ENCODE results near the gene NRM. TPM values are rescaled to one million over a fixed set of nuclear protein-coding genes. Genes with fewer than 3 reads are reported as not detected.

NRM gene
- total and polyA plus RNA-seq, 2 of the 13 experiments (the other 11 are each of a cell fraction or from before 2014, with no cell fraction given): 12.5 to 16.0 TPM

DNA sequence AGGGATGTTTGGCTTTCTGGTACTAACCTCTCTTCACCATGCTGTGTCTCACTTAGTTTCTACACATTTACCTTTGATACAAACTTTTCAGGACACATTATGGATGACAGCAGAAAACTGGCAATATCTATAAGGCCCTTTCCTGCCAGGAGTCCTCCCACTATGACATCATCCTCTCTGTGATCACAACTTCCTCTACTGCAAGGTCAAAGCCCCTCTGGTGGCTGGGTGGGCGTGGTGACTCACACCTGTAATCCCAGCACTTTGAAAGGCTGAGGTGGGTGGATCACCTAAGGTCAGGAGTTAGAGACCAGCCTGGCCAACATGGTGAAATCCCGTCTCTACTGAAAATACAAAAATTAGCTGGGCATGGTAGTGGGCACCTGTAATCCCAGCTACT is 24.5 kb downstream of the NRM start (continued):
- TF ChIP-seq, protein P1, sequence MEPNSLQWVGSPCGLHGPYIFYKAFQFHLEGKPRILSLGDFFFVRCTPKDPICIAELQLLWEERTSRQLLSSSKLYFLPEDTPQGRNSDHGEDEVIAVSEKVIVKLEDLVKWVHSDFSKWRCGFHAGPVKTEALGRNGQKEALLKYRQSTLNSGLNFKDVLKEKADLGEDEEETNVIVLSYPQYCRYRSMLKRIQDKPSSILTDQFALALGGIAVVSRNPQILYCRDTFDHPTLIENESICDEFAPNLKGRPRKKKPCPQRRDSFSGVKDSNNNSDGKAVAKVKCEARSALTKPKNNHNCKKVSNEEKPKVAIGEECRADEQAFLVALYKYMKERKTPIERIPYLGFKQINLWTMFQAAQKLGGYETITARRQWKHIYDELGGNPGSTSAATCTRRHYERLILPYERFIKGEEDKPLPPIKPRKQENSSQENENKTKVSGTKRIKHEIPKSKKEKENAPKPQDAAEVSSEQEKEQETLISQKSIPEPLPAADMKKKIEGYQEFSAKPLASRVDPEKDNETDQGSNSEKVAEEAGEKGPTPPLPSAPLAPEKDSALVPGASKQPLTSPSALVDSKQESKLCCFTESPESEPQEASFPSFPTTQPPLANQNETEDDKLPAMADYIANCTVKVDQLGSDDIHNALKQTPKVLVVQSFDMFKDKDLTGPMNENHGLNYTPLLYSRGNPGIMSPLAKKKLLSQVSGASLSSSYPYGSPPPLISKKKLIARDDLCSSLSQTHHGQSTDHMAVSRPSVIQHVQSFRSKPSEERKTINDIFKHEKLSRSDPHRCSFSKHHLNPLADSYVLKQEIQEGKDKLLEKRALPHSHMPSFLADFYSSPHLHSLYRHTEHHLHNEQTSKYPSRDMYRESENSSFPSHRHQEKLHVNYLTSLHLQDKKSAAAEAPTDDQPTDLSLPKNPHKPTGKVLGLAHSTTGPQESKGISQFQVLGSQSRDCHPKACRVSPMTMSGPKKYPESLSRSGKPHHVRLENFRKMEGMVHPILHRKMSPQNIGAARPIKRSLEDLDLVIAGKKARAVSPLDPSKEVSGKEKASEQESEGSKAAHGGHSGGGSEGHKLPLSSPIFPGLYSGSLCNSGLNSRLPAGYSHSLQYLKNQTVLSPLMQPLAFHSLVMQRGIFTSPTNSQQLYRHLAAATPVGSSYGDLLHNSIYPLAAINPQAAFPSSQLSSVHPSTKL (CRISPR knock-in tag; IDR thresholded peaks at IDR 0.05): peak; percentile 41; the same call in 1 of the 2 replicates

DNA sequence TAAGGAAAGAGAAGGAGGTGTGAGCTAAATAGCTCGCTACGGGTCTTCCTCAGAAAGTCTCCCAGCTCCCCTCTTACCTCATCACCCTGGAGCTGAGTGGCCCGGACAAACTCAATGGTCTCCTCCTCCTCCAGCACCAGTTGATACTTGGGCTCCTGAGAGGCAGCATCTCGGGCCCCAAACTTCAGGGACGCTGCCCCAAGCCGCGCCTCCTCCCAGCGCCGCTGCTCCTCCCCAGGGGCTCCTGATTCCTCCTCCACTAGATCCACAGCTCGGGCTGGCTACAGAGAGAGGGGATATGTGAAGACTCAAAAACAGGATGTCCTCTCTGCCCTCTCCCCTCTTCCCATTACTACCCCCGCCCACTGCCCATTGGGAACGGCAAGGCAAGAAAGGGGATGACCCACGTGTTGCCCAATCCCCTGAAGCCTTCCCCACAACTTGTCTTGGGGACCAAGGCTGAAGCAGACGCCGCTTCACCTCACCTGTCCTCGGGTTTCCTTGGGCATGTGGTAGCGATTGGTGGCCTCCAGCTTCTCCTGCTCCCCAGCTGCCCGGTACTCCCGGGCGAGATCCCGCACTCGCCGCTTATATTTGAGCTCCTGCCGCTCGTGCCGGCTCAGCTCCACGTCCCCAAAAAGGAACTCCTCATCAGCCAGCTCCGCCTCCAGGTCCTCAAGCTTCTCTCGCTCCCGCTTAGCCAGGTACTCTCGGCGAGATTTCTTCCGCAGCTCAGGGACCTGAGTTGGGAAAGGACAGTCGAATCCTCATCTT is 25.6 kb downstream of the NRM start:
- Histone ChIP-seq H3K36me3 (replicated peaks in 1 of 2; ENCODE audit: control insufficient read depth in 1 of 2, insufficient read depth in 2 of 2, low read length in 2 of 2) (peaks cover 29 to 71% of the 10 kb centered on the region in 2 experiments), H3K27ac (ENCODE audit: extremely low read length, insufficient read depth, low read length) (no peak overlapping the region), H3K9ac (ENCODE audit: insufficient read depth, low read depth, low read length) (no peak overlapping the region), H3K4me1 (ENCODE audit: insufficient read depth, low read length) (peaks cover 8% of the 10 kb centered on the region; the same call in 1 of the 2 replicates), H4K20me1 (ENCODE audit: insufficient read depth, low read length) (no peaks in the 10 kb centered on the region), H3K79me2 (ENCODE audit: insufficient read depth, low read length) (no peaks in the 10 kb centered on the region), H3K27me3 (ENCODE audit: control insufficient read depth in 1 of 2, insufficient read depth in 2 of 2, low read length in 2 of 2) (no peaks in the 10 kb centered on the region), H3K9me3 (ENCODE audit: low read length) (no peaks in the 10 kb centered on the region), H3K4me2 (ENCODE audit: low read depth, low read length) (no peak overlapping the region), H3K4me3 (replicated peaks in 1 of 3; ENCODE audit: insufficient read depth in 1 of 3, low read depth in 2 of 3, low read length in 3 of 3) (no peak overlapping the region), H2AFZ (ENCODE audit: low read length) (no peak overlapping the region)
- WGBS (ENCODE audit: low lambda C conversion rate): 97% methylated on average over 34 of the region's 34 CpGs
- POLR2A ChIA-PET: interaction anchor here (0.7 to 1.3 kb wide), 2 partner anchors 10 to 12 kb away, joined by 3 to 4 read pairs; no protein-coding TSS in a partner anchor
- in situ Hi-C loops (cut with HindIII; ENCODE audit: extremely low pct_ligation_motif_present, low pct_unique_long_range_greater_than_20kb): no loop called here
- no peak for FAIRE-seq
- no peak for ATAC-seq
- no peak for DNase-seq (ENCODE audit: low spot score)
- BruUV-seq (replicated peaks): TSS peak; percentile 27
- TF ChIP-seq SIN3A (IDR thresholded peaks at IDR 0.05; ENCODE audit: borderline replicate concordance, low read depth, low read length): no peak
- peak; percentile 22; the same call in 1 of the 2 replicates for TF ChIP-seq NRL (CRISPR knock-in tag; IDR thresholded peaks at IDR 0.05; ENCODE audit: borderline replicate concordance)
- TF ChIP-seq CREB1 (IDR thresholded peaks at IDR 0.05): no peak
- no peak for TF ChIP-seq CREB1 (CRISPR knock-in tag; IDR thresholded peaks at IDR 0.05)
- TF ChIP-seq AGO2 (optimal IDR thresholded peaks at IDR 0.05; ENCODE audit: low read depth, low read length): peak; percentile 65
- CTCF ChIA-PET (ENCODE audit: low intra/inter-chr PET ratio, low total read pairs): no interaction called here
- intact Hi-C loops (cut with micrococcal nuclease; ENCODE audit: unreplicated experiment): no loop called here

Measured in HepG2 (cell line).